DOHH2 (cell line): ENCODE data around the gene PPEF2.

Source experiments
- H3F3A ChIP-seq: fragments of 200-600 bp; sonication (generic), shearing (Covaris generic); 2 replicates; pipeline ENCODE4 v1.6.0; 2016; ENCODE audit warnings: antibody characterized with exemption, mild to moderate bottlenecking; ENCODE audit not compliant: control insufficient read depth, insufficient read depth
- H3K27ac ChIP-seq: fragments of 200-600 bp; sonication (generic); 2 replicates; pipeline ENCODE4 v1.5.1; 2014; ENCODE audit warnings: low read depth, mild to moderate bottlenecking, low read length, moderate library complexity
- H3K27me3 ChIP-seq: fragments of 200-600 bp; sonication (generic); 2 replicates; pipeline ENCODE4 v1.6.1; 2014; ENCODE audit warnings: mild to moderate bottlenecking, low read length, mixed read lengths; ENCODE audit not compliant: control insufficient read depth
- H3K36me3 ChIP-seq: fragments of 200-600 bp; sonication (generic); 2 replicates; pipeline ENCODE4 v1.6.1; 2014; ENCODE audit warnings: mild to moderate bottlenecking, low read length, moderate library complexity, mixed read lengths; ENCODE audit not compliant: control insufficient read depth
- H3K4me1 ChIP-seq: fragments of 200-600 bp; sonication (generic); 2 replicates; pipeline ENCODE4 v1.6.1; 2014; ENCODE audit warnings: mild to moderate bottlenecking, low read length, mixed read lengths; ENCODE audit not compliant: control insufficient read depth
- H3K4me2 ChIP-seq: fragments of 200-600 bp; sonication (generic); 2 replicates; pipeline ENCODE4 v1.6.0; 2014; ENCODE audit warnings: mild to moderate bottlenecking, low read length, moderate library complexity
- H3K4me3 ChIP-seq: fragments of 200-600 bp; sonication (generic); 2 replicates; pipeline ENCODE4 v1.5.1; 2014; ENCODE audit warnings: mild to moderate bottlenecking, low read length, mixed read lengths
- H3K79me2 ChIP-seq: fragments of 200-600 bp; sonication (generic); 2 replicates; pipeline ENCODE4 v1.6.1; 2014; ENCODE audit warnings: mild to moderate bottlenecking, low read length, mixed read lengths; ENCODE audit not compliant: control insufficient read depth
- H3K9me2 ChIP-seq: fragments of 200-600 bp; sonication (generic); replicated peaks from 2 replicates; pipeline ENCODE4 v1.6.1; 2014; ENCODE audit warnings: mild to moderate bottlenecking, low read length, mixed read lengths; ENCODE audit not compliant: control insufficient read depth
- H3K9me3 ChIP-seq: fragments of 200-600 bp; sonication (generic); 2 replicates; pipeline ENCODE4 v1.6.1; 2014; ENCODE audit warnings: antibody characterized with exemption, low read length, mixed read lengths; ENCODE audit not compliant: control insufficient read depth, insufficient read depth
- H4K20me1 ChIP-seq: fragments of 200-600 bp; sonication (generic); 2 replicates; pipeline ENCODE4 v1.6.0; 2014; ENCODE audit warnings: low read depth, mild to moderate bottlenecking, antibody characterized with exemption, low read length, moderate library complexity; ENCODE audit not compliant: control insufficient read depth, insufficient read depth
- EZH2phosphoT487 ChIP-seq: fragments of 200-600 bp; sonication (generic); IDR thresholded peaks from 2 replicates; pipeline ENCODE4 v1.6.1; 2017; ENCODE audit warnings: borderline replicate concordance, mild to moderate bottlenecking, antibody characterized with exemption, low read length, moderate library complexity, mixed read lengths
- TF ChIP-seq, protein P1 (sequence below): fragments of 200-600 bp; sonication (generic); IDR thresholded peaks from one replicate; pipeline ENCODE4 v1.5.1; 2014; ENCODE audit warnings: antibody characterized with exemption, mild to moderate bottlenecking, low read depth, low read length; ENCODE audit not compliant: poor library complexity, severe bottlenecking

The PPEF2 gene

GRCh38 chr4:75908555-75908954 lies 6.3 kb upstream of the PPEF2 start:
- Histone ChIP-seq H3K4me2 (no peak overlapping the region), H3K9me3 (no peaks in the 10 kb centered on the region), H3K4me3 (no peak overlapping the region), H4K20me1 (no peaks in the 10 kb centered on the region), H3K79me2 (no peaks in the 10 kb centered on the region), H3F3A (no peaks in the 10 kb centered on the region), H3K9me2 (no peaks in the 10 kb centered on the region), H3K27me3 (no peaks in the 10 kb centered on the region), H3K36me3 (no peaks in the 10 kb centered on the region), H3K27ac (no peak overlapping the region), H3K4me1 (no peaks in the 10 kb centered on the region)
- TF ChIP-seq, protein P1, sequence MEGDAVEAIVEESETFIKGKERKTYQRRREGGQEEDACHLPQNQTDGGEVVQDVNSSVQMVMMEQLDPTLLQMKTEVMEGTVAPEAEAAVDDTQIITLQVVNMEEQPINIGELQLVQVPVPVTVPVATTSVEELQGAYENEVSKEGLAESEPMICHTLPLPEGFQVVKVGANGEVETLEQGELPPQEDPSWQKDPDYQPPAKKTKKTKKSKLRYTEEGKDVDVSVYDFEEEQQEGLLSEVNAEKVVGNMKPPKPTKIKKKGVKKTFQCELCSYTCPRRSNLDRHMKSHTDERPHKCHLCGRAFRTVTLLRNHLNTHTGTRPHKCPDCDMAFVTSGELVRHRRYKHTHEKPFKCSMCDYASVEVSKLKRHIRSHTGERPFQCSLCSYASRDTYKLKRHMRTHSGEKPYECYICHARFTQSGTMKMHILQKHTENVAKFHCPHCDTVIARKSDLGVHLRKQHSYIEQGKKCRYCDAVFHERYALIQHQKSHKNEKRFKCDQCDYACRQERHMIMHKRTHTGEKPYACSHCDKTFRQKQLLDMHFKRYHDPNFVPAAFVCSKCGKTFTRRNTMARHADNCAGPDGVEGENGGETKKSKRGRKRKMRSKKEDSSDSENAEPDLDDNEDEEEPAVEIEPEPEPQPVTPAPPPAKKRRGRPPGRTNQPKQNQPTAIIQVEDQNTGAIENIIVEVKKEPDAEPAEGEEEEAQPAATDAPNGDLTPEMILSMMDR = no peak
- TF ChIP-seq EZH2phosphoT487 = no peak

DNA sequence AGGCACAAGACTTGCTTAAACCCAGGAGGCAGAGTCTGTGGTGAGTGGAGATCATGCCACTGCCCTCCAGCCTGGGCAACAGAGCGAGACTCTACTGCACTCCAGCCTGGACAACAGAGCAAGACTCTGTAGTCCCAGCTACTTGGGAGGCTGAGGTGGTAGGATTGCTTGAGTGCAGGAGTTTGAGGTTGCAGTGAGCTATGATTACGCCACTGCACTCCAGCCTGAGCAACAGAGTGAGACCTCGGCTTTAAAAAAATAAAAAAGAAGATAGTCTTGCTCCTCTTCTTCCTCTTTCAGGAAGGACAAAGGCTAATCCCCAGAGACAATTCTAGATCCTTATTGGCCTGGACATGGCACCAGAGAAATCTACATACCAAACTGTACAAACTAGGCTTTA lies 5.7 kb upstream of the PPEF2 start:
- no peak overlapping the region for H3K27ac ChIP-seq
- H3K9me3 ChIP-seq = no peaks in the 10 kb centered on the region
- TF ChIP-seq, protein P1 = no peak
- TF ChIP-seq EZH2phosphoT487 = no peak
- no peak overlapping the region for H3K4me2 ChIP-seq
- no peaks in the 10 kb centered on the region for H3K9me2 ChIP-seq
- H3K27me3 ChIP-seq = no peaks in the 10 kb centered on the region
- no peak overlapping the region for H3K4me3 ChIP-seq
- no peaks in the 10 kb centered on the region for H3K79me2 ChIP-seq
- H3K36me3 ChIP-seq = no peaks in the 10 kb centered on the region
- H3F3A ChIP-seq = no peaks in the 10 kb centered on the region
- no peaks in the 10 kb centered on the region for H4K20me1 ChIP-seq
- H3K4me1 ChIP-seq = no peaks in the 10 kb centered on the region

DNA sequence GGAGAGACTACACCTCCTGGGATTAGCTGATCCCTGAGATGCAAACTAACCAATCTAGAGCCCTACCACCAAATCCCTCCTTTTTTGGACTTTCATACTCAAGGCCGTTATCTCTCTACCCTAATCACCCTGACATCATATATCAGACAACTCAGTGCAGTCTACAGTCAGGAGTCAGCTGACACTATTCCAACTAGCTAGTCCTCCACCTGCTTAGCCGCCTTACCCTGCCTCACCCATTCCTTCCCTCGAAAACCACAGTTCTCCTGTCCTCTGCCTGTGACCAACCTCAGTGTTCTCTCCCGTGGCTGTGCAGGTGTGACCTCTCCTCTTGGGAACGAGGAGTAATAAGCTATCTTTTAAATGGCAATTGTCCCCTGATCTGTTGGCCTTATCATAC lies 1.8 kb upstream of the PPEF2 start:
- Histone ChIP-seq H3K4me2 (no peak overlapping the region), H3K9me2 (no peaks in the 10 kb centered on the region), H4K20me1 (peaks cover 7% of the 10 kb centered on the region; the same call in 1 of the 2 replicates), H3F3A (no peaks in the 10 kb centered on the region), H3K4me3 (no peak overlapping the region), H3K79me2 (no peaks in the 10 kb centered on the region), H3K9me3 (no peaks in the 10 kb centered on the region), H3K27ac (no peak overlapping the region), H3K36me3 (no peaks in the 10 kb centered on the region), H3K27me3 (peaks cover 24% of the 10 kb centered on the region), H3K4me1 (peaks cover 14% of the 10 kb centered on the region)
- TF ChIP-seq, protein P1 = no peak
- TF ChIP-seq EZH2phosphoT487 = no peak

GRCh38 chr4:75898536-75898935 lies 3.7 kb downstream of the PPEF2 start:
- peaks cover 29% of the 10 kb centered on the region for H3K27me3 ChIP-seq
- no peak overlapping the region for H3K27ac ChIP-seq
- H3K4me3 ChIP-seq = no peak overlapping the region
- TF ChIP-seq, protein P1 = no peak
- TF ChIP-seq EZH2phosphoT487 = no peak
- no peaks in the 10 kb centered on the region for H3K79me2 ChIP-seq
- no peaks in the 10 kb centered on the region for H3K9me2 ChIP-seq
- H3K9me3 ChIP-seq = no peaks in the 10 kb centered on the region
- H4K20me1 ChIP-seq = peaks cover 7% of the 10 kb centered on the region; the same call in 1 of the 2 replicates
- H3K4me2 ChIP-seq = no peak overlapping the region
- H3K36me3 ChIP-seq = no peaks in the 10 kb centered on the region
- no peaks in the 10 kb centered on the region for H3F3A ChIP-seq
- H3K4me1 ChIP-seq = peaks cover 14% of the 10 kb centered on the region
